HG02943 (cell line): ENCODE results near the gene EDA.

ENCODE experiments used
- ATAC-seq: cut with Tn5 transposase; IDR thresholded peaks from one replicate; pipeline ENCODE4 v1.9.1; 2021; ENCODE audit warnings: mild to moderate bottlenecking, low read depth, moderate library complexity; ENCODE audit not compliant: unreplicated experiment

EDA gene

GRCh38 chrX:70016513-70016912 is 400.6 kb downstream of the EDA start:
- no peak for ATAC-seq

GRCh38 chrX:70022616-70023015 is 406.7 kb downstream of the EDA start:
- ATAC-seq: no peak

- ATAC-seq: no peak
Measured at GRCh38 chrX:70025464-70025863, 409.6 kb downstream of the EDA start.

- ATAC-seq: no peak
Measured at GRCh38 chrX:70026112-70026850, 410.4 kb downstream of the EDA start.

- ATAC-seq: no peak
Measured at GRCh38 chrX:70026851-70027200, 410.9 kb downstream of the EDA start.

GRCh38 chrX:70029863-70030262 is 413.9 kb downstream of the EDA start:
- ATAC-seq: no peak

- ATAC-seq: peak; percentile 52
Measured at GRCh38 chrX:70030301-70030767, 414.4 kb downstream of the EDA start.

- no peak for ATAC-seq
Measured at GRCh38 chrX:70032792-70033191, 416.9 kb downstream of the EDA start.

- ATAC-seq: peak; percentile 73
Measured at GRCh38 chrX:70033348-70034051, 417.6 kb downstream of the EDA start.

- ATAC-seq: no peak
Measured at GRCh38 chrX:70034646-70035045, 418.7 kb downstream of the EDA start.

GRCh38 chrX:70038515-70038914 is 422.6 kb downstream of the EDA start:
- no peak for ATAC-seq

- ATAC-seq: no peak
Measured at GRCh38 chrX:70038951-70039350, 423.0 kb downstream of the EDA start.

GRCh38 chrX:70039758-70040157 is 423.8 kb downstream of the EDA start:
- no peak for ATAC-seq

- ATAC-seq: no peak
Measured at GRCh38 chrX:70041993-70042392, 426.1 kb downstream of the EDA start.

- no peak for ATAC-seq
Measured at GRCh38 chrX:70042399-70043371, 426.8 kb downstream of the EDA start.

GRCh38 chrX:70043685-70044084 is 427.8 kb downstream of the EDA start:
- no peak for ATAC-seq

GRCh38 chrX:70044541-70045245 is 428.8 kb downstream of the EDA start:
- ATAC-seq: no peak

GRCh38 chrX:70046978-70047377 is 431.1 kb downstream of the EDA start:
- no peak for ATAC-seq

- no peak for ATAC-seq
Measured at GRCh38 chrX:70049406-70049805, 433.5 kb downstream of the EDA start.

- no peak for ATAC-seq
Measured at GRCh38 chrX:70049925-70050324, 434.0 kb downstream of the EDA start, which contains the start of gene AWAT2. AWAT2 (minus strand) TSS chrX:70049938; CDS start chrX:70049932, 6 bp downstream.
